ENCODE data around the gene NLGN3.

The NLGN3 gene

GRCh38 chrX:71118985-71119535, 25.6 kb upstream of the NLGN3 start:
- no peak for DNase-seq

GRCh38 chrX:71128166-71128833, 16.3 kb upstream of the NLGN3 start:
- no peak for DNase-seq

DNA sequence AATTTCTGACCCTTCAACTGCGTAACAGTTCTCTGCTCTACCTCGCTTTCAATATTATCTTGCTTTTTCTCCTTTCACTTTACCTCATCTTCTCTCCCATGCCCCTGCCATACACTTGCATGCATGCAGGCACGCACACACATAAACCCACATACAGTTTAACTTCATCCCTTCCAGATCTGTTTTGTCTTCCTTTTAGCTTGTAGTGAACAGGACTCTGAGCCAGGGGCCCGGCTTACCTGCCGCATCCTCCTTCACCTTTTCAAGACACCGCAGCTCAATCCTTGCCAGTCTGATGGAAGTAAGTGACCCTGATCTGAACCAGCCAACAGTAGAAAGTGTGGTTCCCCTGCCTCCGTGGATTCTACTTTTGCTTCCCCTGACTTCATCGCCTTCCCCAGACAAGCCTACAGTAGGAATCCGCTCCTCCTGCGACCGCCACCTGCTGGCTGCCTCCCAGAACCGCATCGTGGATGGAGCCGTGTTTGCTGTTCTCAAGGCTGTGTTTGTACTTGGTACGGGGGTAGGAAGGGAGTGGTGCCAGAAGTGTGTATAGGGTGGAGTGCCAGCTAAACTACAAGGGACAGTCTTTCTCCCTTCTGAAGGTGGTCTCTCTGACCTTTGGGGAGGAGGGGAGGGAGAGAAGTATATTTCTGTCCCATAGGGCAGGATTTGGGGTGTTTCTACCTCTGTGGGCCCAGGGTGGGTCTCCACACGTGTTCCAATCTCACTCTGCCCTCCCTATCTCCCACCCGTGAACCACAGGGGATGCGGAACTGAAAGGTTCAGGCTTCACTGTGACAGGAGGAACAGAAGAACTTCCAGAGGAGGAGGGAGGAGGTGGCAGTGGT, 15.5 kb upstream of the NLGN3 start:
- peak; percentile 30 to 38 for DNase-seq

DNA sequence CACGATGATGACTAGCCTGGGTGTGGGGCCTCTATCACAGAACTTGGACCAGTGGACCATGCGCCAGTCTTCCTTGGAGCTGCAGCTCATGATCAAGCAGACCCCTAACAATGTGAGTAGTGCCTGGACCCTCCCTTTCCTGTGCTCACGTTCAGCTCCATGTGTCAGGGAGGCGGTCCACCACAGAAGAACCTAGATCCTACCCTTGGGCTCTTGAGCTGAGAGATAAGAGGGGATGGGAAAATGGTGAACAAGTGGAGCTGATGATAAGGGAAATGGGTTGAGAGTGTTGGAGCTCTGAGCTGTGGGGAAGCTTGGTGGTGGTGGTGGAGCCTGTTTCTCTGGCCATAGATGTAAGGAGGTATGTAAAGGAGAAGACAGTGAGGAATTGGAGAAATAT, 13.1 kb upstream of the NLGN3 start:
- no peak for DNase-seq

DNA sequence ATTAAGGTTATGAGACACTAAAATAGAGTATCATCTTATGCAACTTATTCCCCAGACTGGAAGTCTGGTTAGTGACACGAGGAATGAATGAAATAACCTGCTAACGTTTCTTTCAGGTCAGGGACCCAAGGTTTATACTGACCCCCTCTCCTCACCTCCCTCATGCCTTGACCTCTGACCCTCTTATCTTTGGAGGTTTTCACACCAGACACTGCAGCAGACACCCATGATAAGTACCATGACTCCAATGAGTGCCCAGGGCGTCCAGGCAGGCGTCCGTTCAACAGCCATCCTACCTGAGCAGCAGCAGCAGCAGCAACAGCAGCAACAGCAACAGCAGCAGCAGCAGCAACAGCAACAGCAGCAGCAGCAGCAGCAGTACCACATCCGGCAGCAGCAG, 4.2 kb upstream of the NLGN3 start:
- DNase-seq = no peak

- peak in 1 of 2 donors; percentile 46 for DNase-seq
Measured at GRCh38 chrX:71143508-71143907, 1.1 kb upstream of the NLGN3 start.

DNA sequence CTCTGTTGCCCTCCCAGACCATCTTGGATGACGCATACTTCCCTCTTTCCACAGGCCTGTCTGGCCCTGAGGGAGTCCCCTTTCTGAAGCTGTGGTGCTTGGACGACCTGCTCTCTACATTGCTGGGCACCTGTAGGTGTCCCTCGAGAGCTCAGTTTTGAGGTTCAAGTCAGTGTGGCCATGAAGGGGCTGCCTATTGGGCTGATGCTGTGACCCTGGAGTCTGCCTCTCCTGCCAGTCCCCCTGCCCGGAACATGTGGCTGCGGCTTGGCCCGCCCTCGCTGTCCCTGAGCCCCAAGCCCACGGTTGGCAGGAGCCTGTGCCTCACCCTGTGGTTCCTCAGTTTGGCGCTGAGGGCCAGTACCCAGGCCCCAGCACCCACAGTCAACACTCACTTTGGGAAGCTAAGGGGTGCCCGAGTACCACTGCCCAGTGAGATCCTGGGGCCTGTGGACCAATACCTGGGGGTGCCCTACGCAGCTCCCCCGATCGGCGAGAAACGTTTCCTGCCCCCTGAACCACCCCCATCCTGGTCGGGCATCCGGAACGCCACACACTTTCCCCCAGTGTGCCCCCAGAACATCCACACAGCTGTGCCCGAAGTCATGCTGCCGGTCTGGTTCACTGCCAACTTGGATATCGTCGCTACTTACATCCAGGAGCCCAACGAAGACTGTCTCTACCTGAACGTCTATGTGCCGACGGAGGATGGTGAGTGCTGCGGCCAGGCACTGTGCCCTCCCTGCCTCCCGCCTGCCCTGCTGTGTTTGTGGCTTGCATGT, 3.0 kb downstream of the NLGN3 start:
- DNase-seq = peak; percentile 15 to 16

DNA sequence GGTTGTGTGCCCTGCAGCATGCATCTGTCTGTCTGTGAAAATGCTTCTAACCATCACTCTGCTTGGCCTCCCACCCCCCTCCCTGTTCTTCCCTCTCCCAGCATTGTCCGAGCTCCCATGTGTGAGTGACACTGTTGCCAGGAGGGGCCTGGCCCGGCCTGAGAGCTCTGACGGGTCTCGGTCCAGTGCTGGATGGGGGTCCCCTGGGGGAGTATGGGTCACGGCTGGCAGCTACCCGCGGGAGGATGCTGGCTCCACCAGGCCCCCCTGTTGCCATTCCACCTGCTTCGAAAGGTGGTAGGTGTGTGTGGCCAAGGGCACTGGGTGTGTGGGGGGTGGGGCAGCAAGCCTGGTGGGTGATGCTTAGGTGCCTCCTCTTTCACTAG, 3.6 kb downstream of the NLGN3 start:
- no peak for DNase-seq

GRCh38 chrX:71151366-71151765, 6.7 kb downstream of the NLGN3 start:
- no peak for DNase-seq

- DNase-seq = no peak
Measured at GRCh38 chrX:71154196-71154595, 9.6 kb downstream of the NLGN3 start.

DNA sequence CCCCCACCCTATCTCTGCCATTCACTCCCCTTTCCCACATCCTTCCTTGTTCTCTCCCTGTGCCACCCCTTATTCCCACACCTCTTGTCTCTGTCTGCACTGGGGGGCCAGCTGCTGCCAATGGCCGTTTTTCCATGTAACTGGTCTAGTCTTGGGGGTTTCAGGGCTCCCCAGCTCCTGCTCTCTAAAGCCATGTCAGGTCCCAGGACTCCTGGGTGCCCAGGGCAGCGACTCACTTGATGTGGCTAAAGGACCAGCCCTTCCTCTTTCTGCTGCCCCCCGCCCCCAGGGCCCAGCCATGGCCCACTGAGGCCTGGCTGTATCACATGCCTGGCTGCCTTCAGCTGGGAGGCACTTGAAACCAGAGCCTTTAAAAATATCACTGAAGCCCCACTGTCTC, 10.0 kb downstream of the NLGN3 start:
- no peak for DNase-seq

DNA sequence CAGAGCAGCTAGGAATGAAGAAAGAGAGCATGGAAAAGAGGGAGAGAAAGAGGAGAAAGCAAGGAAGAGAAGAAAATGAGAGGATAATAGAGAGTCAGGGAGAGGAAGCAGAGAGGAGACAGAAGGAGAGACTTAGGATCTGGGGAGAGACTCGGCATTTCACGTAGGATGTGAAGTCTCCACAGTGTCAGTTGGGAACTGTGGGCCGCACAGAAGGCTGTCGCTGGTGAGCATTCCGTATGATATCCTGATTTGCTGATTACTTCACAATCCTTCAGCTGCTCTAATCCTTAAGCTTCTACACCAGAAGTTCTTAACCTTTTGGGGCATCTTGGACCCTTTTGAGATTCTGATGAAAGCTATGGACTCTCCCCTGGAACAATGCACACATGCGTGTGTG, 14.0 kb downstream of the NLGN3 start:
- DNase-seq = no peak

- no peak for DNase-seq
Measured at GRCh38 chrX:71159335-71159734, 14.7 kb downstream of the NLGN3 start.

DNA sequence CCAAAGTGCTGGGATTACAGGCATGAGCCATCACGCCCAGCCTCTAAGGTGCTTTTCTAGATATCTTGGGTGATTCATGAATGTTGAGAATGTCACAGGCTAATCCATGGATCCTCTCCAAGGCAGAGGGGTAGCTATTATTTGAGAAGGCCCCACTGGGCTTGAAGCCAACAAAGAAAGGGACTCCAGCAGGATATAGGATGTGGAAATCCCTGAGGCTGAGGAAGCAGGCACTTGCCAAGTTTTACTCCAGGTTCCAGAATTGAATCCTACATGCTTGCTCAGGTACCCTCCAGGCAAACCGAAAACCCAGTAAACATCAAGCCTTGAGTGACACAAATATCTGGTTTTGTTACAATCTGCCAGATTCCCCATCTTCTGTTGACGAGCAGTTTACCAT, 15.8 kb downstream of the NLGN3 start:
- DNase-seq = no peak

GRCh38 chrX:71162981-71163380, 18.3 kb downstream of the NLGN3 start:
- DNase-seq = no peak

DNA sequence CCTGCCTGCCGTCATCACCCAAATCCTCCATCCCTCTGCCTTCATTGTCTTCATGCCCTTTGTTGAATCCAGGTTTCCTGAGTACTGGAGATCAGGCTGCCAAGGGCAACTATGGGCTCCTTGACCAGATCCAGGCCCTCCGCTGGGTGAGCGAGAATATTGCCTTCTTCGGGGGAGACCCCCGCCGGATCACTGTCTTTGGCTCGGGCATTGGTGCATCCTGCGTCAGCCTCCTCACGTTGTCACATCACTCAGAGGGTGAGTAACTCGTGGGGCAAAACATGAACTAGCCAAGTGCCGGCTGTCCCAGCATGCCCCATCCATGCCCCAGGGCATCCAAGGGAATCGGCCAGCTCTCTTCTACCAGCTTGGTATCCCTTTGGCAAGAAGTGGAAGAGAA, 19.4 kb downstream of the NLGN3 start:
- no peak for DNase-seq

- peak in 1 of 2 donors; percentile 7 for DNase-seq
Measured at GRCh38 chrX:71166461-71166860, 21.8 kb downstream of the NLGN3 start.

DNA sequence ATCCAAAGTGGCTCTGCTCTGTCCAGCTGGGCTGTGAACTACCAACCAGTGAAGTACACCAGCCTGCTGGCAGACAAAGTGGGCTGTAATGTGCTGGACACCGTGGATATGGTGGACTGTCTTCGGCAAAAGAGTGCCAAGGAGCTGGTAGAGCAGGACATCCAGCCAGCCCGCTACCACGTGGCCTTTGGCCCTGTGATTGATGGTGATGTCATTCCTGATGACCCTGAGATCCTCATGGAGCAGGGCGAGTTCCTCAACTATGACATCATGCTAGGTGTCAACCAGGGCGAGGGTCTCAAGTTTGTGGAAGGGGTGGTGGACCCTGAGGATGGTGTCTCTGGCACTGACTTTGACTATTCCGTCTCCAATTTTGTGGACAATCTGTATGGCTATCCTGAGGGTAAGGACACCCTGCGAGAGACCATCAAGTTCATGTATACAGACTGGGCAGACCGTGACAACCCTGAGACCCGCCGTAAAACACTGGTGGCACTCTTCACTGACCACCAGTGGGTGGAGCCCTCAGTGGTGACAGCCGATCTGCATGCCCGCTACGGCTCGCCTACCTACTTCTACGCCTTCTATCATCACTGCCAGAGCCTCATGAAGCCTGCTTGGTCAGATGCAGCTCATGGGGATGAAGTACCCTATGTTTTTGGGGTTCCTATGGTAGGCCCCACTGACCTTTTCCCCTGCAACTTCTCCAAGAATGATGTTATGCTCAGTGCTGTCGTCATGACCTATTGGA, 22.6 kb downstream of the NLGN3 start:
- peak in 1 of 2 donors; percentile 3 for DNase-seq

GRCh38 chrX:71168134-71168533, 23.5 kb downstream of the NLGN3 start:
- DNase-seq = no peak

GRCh38 chrX:71169586-71169985, 24.9 kb downstream of the NLGN3 start:
- no peak for DNase-seq

DNA sequence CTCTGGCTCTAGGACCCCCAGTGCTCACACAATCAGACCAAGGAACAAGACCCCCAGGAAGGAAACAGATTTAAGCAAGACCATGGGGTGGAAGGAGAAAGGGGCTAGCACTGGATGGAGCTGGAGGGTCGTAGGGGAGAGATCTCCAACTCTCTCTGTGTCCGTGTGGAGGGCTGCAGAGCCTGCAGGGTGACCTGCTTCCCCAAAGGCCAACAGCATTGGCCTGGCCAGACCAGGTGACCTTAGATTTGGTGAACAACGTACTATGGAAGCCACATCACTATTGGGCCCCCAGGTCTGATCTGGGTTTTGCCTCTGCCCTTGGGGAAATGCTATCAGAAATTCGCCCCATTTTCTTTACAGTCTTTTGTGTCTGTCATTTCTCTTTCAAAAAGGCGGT, 26.0 kb downstream of the NLGN3 start:
- no peak for DNase-seq

DNA sequence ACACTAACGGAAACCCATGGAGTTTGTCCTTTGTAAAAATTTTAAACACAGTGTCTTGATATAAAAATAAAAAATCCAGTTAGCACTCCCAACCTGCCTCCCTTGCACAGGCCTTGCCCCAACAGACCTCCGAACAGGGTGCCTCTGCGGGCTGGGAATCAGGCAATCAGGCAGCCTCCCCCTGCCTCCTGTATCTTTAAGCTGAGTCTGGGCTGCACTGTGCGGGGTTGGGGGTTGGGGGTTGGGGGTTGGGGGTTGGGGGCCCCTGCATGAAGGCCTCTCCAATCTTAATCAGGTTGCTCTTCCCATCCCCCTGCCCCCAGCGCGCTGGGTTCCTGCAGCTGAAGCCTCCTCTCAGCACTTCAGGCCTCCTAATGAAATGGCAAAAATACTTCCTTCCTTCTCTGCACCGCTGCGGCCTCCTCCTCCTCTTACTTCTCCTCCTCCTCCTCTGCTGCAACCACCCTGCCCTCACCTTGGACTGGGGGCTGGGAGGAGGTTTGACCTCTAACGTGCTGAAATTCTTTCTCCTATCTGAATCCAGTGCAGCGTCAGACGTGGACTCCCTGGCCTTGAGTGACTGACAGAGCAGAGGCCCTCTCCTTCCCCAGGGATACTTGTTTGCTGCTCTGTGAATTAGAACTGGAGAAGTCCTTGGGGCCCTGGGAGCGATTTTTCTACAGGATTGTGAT, 26.6 kb downstream of the NLGN3 start:
- no peak for DNase-seq

Measured in hippocampal formation (tissue), 2 donors.